Transverse colon (tissue), 4 donors: ENCODE measurements around the gene P2RY13. TPM values are rescaled to one million over a fixed set of nuclear protein-coding genes. Genes with fewer than 3 reads are reported as not detected.

ENCODE experiments used
- DNase-seq: peaks from one replicate; pipeline ENCODE4 v3.0.0-alpha.2; 2019
- H3K27ac ChIP-seq, 4 donors: fragments of 200-600 bp; sonication (generic); 2 replicates each; pipeline ENCODE4 v1.5.1; 2016 to 2018; ENCODE audit warnings: inconsistent platforms in 4 of 4
- H3K27me3 ChIP-seq: fragments of 200-600 bp; sonication (generic); 2 replicates; pipeline ENCODE4 v1.5.1; 2017; ENCODE audit warnings: inconsistent platforms
- H3K36me3 ChIP-seq, 4 donors: fragments of 200-600 bp; sonication (generic); 2 replicates each; pipeline ENCODE4 v1.5.1; 2017 to 2019; ENCODE audit warnings: inconsistent platforms in 4 of 4
- H3K4me1 ChIP-seq, 4 donors: fragments of 200-600 bp; sonication (generic); 2 replicates each; pipeline ENCODE4 v1.5.1; 2017 to 2020; ENCODE audit warnings: inconsistent platforms in 4 of 4
- H3K4me3 ChIP-seq, 4 donors: fragments of 200-600 bp; sonication (generic); 1 replicate in 1 of 4; 2 replicates in 3 of 4; pipeline versions ENCODE4 v1.5.1 to v1.6.1; 2017 to 2019; ENCODE audit warnings: inconsistent platforms in 4 of 4
- H3K9me3 ChIP-seq, 2 donors: fragments of 200-600 bp; sonication (generic); 2 replicates each; pipeline ENCODE4 v1.5.1; 2017 to 2019; ENCODE audit warnings: inconsistent platforms in 2 of 2
- EP300 ChIP-seq: sonication (generic); formaldehyde crosslinking; IDR thresholded peaks from one replicate; pipeline ENCODE4 v1.6.1; 2017; ENCODE audit warnings: antibody characterized with exemption, low read depth
- POLR2A ChIP-seq: fragments of 450-650 bp; IDR thresholded peaks from one replicate; pipeline ENCODE4 v1.6.1; 2016; ENCODE audit warnings: antibody characterized with exemption, mild to moderate bottlenecking, moderate library complexity
- POLR2AphosphoS5 ChIP-seq, 3 donors: sonication (generic); formaldehyde crosslinking; IDR thresholded peaks; one replicate each; pipeline ENCODE4 v1.6.1; 2016; ENCODE audit warnings: antibody characterized with exemption in 3 of 3
- WGBS, 2 donors: methylation state at CpG; one replicate each; pipeline ENCODE4 v1.1.5; 2018; ENCODE audit warnings: low coverage in 1 of 2; 5-methylcytosine and 5-hydroxymethylcytosine counted together
- in situ Hi-C, 4 donors: fragments of 200-750 bp; cut with MboI; loops; one replicate each; pipeline versions ENCODE4 v1.15.0 to v1.15.1; 2017; ENCODE audit warnings: low sequenced_read_pairs in 3 of 4, low pct_ligation_motif_present in 1 of 4, low pct_unique_long_range_greater_than_20kb in 1 of 4
- intact Hi-C: fragments of 100-400 bp; cut with DNase I; formaldehyde crosslinking; loops from one replicate; pipeline ENCODE4 v1.15.1; 2023; ENCODE audit warnings: low total_unique reads
- total RNA-seq, 4 donors: library from RNA; depleted of rRNA; stranded (reverse); fragments of >200 nt; gene quantifications; one replicate each; pipeline ENCODE4 v1.1.0, GENCODE V29; 2016
- TF ChIP-seq, protein P1 (sequence below), 5 experiments: fragments of 200-600 bp in 3 of 5; fragments of 450-650 bp in 2 of 5; sonication (generic) in 3 of 5; IDR thresholded peaks; 1 replicate in 2 of 5; 2 replicates in 3 of 5; pipeline ENCODE4 v1.5.1; 2016 to 2017; ENCODE audit warnings: antibody characterized with exemption in 5 of 5, inconsistent platforms in 3 of 5, mild to moderate bottlenecking in 2 of 5, moderate library complexity in 1 of 5

The P2RY13 gene
- total RNA-seq, 4 donors from 2014 or later: 0.40 to 1.4 (median 0.41) TPM; not detected in 1

DNA sequence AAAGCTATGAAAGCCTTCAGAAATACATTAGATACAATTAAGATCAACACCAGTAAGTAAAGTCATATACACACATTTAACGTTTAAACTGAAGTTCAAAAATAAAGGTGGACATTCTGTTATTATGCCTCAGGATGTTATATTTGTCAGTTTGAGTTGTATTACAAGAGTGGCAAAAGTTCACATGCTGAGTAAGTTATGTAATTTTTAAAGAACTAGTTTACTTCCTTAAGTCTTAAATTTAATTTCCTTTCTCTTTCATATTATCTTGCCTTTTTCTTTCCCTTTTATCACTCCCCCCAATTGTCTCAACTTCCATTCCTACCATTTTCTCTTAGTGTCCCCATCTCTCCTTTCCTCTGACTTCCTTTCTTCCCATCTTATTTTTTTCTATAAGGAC, 7.8 kb downstream of the P2RY13 start:
- intact Hi-C loops (no loop called here), in situ Hi-C loops (no loop called here)
- H3K36me3 ChIP-seq: no peaks in the 10 kb centered on the region
- H3K4me3 ChIP-seq: no peak overlapping the region
- H3K27me3 ChIP-seq: no peaks in the 10 kb centered on the region
- no peak for TF ChIP-seq EP300
- TF ChIP-seq, protein P1, sequence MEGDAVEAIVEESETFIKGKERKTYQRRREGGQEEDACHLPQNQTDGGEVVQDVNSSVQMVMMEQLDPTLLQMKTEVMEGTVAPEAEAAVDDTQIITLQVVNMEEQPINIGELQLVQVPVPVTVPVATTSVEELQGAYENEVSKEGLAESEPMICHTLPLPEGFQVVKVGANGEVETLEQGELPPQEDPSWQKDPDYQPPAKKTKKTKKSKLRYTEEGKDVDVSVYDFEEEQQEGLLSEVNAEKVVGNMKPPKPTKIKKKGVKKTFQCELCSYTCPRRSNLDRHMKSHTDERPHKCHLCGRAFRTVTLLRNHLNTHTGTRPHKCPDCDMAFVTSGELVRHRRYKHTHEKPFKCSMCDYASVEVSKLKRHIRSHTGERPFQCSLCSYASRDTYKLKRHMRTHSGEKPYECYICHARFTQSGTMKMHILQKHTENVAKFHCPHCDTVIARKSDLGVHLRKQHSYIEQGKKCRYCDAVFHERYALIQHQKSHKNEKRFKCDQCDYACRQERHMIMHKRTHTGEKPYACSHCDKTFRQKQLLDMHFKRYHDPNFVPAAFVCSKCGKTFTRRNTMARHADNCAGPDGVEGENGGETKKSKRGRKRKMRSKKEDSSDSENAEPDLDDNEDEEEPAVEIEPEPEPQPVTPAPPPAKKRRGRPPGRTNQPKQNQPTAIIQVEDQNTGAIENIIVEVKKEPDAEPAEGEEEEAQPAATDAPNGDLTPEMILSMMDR (IDR thresholded peaks at IDR 0.05): no peak
- TF ChIP-seq POLR2AphosphoS5 (IDR thresholded peaks at IDR 0.05): no peak
- no peak for TF ChIP-seq POLR2A
- 29 to 55% methylated on average over 1 of the region's 1 CpG for WGBS, 2 donors
- DNase-seq: no peak
- no peak overlapping the region for H3K27ac ChIP-seq
- H3K4me1 ChIP-seq: no peaks in the 10 kb centered on the region
- H3K9me3 ChIP-seq: no peaks in the 10 kb centered on the region

DNA sequence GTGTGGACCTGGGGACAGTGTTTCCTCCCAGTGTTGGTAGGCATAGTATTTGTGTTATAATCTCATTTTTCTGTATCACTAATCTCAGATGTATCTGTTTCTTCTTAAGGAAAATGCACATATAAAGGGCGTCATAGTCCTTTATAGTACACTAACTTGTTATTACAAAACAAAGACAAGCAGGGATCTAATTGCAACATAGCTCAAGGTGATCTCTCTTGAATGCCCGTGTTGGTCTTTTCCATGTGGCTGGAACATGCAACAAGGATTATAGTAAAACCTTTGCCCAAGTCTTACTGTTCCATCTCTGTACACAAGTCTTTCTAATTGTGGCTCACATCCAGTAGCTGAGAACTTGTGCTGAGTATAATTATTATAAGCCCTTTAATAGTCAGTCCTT, 9.2 kb downstream of the P2RY13 start:
- no peak overlapping the region for H3K27ac ChIP-seq
- no peaks in the 10 kb centered on the region for H3K36me3 ChIP-seq
- H3K4me3 ChIP-seq: no peak overlapping the region
- H3K27me3 ChIP-seq: no peaks in the 10 kb centered on the region
- DNase-seq: no peak
- no peaks in the 10 kb centered on the region for H3K4me1 ChIP-seq
- intact Hi-C loops (no loop called here), in situ Hi-C loops (no loop called here)
- TF ChIP-seq POLR2A (no peak), EP300 (no peak), POLR2AphosphoS5 (IDR thresholded peaks at IDR 0.05) (no peak)
- TF ChIP-seq, protein P1 (IDR thresholded peaks at IDR 0.05): no peak
- H3K9me3 ChIP-seq: no peaks in the 10 kb centered on the region
- 88% methylated on average over 1 to 2 of the region's 2 CpGs for WGBS, 2 donors

DNA sequence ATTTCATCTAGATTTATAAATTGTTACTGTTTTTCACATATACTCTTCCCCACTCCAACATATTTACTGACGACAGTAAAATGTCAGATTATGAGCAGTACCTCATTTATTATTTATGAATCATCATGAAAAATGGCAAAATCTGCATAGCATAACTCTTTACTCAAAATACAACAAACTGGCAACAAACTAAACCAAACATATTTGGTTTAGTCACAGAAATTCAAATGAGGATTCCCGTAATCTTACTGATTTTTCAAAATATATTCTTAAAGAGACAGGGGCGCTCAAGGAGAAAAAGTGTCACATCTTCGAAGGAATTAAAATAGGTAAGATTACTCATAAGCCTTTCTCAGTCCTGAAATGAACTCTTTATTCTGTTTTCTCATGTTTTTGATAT, 9.7 kb downstream of the P2RY13 start:
- DNase-seq: no peak
- H3K4me3 ChIP-seq: no peak overlapping the region
- WGBS, 2 donors: 70 to 82% methylated on average over 4 of the region's 4 CpGs
- TF ChIP-seq POLR2A: no peak
- TF ChIP-seq, protein P1 (IDR thresholded peaks at IDR 0.05): no peak
- TF ChIP-seq POLR2AphosphoS5 (IDR thresholded peaks at IDR 0.05): no peak
- no peak for TF ChIP-seq EP300
- no peaks in the 10 kb centered on the region for H3K4me1 ChIP-seq
- in situ Hi-C loops: no loop called here
- no peaks in the 10 kb centered on the region for H3K27me3 ChIP-seq
- H3K27ac ChIP-seq: no peak overlapping the region
- H3K36me3 ChIP-seq: no peaks in the 10 kb centered on the region
- intact Hi-C loops: no loop called here
- no peaks in the 10 kb centered on the region for H3K9me3 ChIP-seq

DNA sequence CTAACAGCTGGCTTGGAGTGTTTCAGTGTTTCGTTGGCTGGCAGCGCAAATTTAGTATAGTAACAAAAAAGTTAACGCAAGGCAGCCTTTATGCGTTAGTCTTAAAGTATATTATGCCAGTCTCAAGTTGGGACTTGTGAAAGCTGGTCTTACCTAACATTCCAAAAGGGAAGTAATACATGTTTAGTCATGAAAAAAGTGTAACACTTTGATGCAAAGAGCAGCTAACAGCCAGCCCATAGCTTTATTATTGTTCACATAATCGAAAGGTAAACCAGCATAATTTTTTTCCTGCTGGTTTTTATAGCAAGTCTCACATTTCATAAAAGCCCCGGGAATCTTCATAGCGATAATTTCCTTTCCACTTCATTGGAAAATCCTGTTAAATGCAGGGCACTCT, 10.4 kb downstream of the P2RY13 start:
- in situ Hi-C loops (no loop called here), intact Hi-C loops (no loop called here)
- 86 to 91% methylated on average over 7 of the region's 7 CpGs for WGBS, 2 donors
- TF ChIP-seq, protein P1 (IDR thresholded peaks at IDR 0.05): no peak
- TF ChIP-seq POLR2A: no peak
- TF ChIP-seq POLR2AphosphoS5 (IDR thresholded peaks at IDR 0.05): no peak
- no peak for TF ChIP-seq EP300
- H3K4me1 ChIP-seq: no peaks in the 10 kb centered on the region
- H3K27me3 ChIP-seq: no peaks in the 10 kb centered on the region
- H3K9me3 ChIP-seq: no peaks in the 10 kb centered on the region
- H3K4me3 ChIP-seq: no peak overlapping the region
- no peaks in the 10 kb centered on the region for H3K36me3 ChIP-seq
- H3K27ac ChIP-seq: no peak overlapping the region
- DNase-seq: no peak
